NCI-H2029 (cell line): ENCODE results near the gene CD7.

ENCODE experiments used
- DNase-seq: peaks from one replicate; lab custom pipeline; 2025; lab: John Stamatoyannopoulos, UW

The CD7 gene

DNA sequence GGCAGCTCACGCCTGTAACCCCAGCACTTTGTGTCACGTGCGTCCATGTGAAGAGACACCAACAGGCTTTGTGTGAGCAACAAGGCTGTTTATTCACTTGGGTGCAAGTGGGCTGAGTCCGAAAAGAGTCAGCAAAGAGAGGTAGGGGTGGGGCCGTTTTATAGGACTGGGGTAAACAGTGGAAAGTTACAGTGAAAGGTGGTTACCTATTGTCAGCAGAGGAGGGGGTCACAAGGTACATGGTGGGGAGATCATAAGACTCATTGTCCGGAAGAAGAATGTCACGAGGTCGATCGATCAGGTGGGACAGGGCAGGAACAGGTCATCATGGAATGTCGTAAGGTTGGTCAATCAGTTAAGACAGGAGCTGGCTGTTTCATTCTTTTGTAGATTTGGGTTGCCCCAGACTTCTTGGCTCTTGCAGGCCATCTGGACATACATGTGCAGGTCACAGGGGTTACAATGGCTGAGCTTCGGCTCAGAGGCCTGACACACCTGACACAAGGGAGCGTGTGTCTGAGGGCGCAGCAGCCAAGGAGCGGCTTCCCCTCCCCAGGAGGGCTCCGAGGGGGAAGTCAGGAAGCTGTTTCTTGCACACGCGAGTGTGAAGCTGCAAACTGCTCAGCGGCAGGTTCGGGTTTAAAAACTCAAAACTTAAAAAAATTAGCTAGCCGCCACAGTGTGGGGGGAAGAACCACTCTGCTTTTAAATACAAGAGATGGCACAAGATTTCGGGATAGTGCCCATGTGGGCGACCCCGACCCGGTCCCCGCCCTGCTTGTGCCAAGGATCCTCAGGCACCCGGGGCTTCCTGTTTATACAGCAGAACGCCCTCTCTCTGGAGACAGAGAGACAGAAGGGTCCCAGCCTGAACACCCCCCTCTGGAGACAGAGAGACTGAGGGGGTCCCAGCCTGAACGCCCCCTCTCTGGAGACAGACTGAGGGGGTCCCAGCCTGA, 29.2 kb upstream of the CD7 start:
- no peak for DNase-seq

- DNase-seq: no peak
Observed at GRCh38 chr17:82345151-82345976, 28.0 kb upstream of the CD7 start.

GRCh38 chr17:82344175-82344907, 26.9 kb upstream of the CD7 start:
- no peak for DNase-seq

DNA sequence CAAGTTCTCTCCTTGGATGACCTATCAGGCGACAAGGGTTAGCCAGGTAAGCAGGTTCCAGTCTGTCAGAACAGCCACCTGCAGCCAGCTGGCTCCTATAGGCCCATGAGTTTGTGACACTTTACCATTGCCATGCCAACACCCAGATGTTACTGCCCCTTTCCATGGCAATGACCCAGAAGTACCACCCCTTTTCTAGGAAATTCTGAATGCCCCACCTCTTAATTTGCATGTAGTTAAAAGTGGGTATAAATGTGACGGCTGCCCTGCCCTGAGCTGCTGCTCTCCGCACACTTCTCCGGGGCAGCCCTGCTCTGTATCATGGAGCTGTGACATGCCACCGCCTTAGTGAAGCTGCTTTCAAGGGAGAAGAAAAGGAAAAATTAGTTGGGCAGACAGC, 26.2 kb upstream of the CD7 start:
- DNase-seq: no peak

GRCh38 chr17:82342361-82343079, 25.1 kb upstream of the CD7 start:
- DNase-seq: no peak

GRCh38 chr17:82339634-82340580, 22.5 kb upstream of the CD7 start:
- DNase-seq: no peak

GRCh38 chr17:82338858-82339633, 21.6 kb upstream of the CD7 start:
- no peak for DNase-seq

DNA sequence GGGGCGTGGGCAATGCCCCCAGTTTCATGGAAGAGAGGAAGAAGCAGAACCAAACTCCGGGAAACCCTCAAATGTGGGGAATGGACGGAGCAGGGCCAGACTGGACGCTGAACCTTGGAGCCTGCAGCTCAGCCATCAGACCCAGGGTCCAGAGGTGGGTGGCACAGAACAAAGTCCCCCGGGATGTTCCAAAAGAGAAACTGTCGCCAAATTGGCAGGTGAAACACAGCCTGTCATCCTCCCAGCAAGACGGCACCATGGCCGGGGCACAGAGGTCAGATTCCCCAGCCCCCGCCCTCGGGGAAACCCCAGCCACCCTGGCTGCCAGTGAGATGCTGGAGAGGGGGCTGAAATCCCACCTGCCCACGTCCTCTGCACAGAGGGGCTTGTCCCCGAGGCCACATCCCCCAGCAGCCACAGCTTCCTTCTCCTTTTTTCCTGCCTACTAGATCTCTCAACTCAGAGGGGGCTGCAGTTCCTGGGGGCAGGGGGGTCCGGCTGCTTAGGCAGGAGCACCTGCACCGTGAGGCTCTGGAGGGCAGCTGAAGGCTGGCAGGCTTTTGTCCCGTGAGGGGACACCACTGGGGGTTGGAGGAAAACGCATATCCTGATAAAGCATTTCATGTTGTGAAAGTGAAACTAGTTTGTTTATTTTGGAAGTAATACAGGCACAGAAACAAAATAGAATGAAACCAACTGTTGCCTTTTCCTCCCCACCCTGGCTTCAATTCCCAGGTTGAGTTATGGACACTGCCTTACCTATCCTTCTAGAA, 17.4 kb upstream of the CD7 start:
- peak; percentile 59 for DNase-seq

DNA sequence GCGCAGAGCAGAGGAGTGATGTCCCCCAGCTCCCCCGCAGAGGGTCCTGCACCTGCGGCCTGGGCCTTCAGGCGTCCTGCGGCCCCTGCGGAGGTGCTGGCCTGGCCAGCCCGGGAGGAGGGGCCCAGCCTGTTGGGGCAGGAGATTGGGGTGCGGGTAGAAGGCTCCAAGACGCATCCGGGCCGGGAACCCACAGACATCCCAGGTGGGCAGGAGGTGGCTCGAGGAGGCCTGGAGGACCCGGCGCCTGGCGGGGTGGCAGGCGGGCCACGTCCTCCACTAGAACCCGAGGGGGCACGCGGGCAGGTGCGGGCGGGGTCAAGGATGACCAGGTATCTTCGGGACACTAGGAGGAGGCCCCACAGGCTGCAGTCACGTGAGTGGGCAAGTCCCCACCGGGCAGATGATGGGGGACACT, 16.8 kb upstream of the CD7 start:
- no peak for DNase-seq

GRCh38 chr17:82333279-82334171, 16.1 kb upstream of the CD7 start, which contains the start of gene SECTM1:
TSS of gene SECTM1 (minus strand) at chr17:82333766. CDS start at chr17:82327240, 6,526 bp downstream.
- no peak for DNase-seq

GRCh38 chr17:82332669-82333278, 15.4 kb upstream of the CD7 start:
- no peak for DNase-seq

DNA sequence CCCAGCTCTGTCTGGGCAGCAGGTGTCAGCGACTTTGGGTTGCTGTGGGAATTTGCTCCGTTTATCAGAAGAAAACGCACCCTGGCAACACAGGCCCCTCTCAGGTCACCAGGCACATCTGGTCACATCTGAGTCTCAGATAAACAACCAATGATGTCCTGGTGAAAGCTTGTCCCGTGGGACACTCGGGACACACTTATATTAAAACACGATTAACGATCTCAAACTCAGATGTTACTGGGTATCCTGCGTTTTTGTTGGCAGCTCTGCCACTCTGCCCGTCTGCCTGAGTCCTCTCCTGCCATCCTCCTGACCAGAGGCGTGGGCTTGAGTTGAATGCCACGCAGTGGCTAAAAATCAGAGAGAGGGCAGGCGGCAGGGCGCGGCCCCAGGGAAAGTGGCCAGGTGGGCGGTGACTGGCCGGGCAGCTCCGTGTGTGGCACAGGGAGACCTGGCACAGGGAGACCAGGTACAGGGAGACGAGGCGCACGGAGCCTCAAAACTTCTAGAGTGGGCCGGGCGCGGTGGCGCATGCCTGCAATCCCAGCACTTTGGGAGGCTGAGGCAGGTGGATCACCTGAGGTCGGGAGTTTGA, 14.0 kb upstream of the CD7 start:
- no peak for DNase-seq

DNA sequence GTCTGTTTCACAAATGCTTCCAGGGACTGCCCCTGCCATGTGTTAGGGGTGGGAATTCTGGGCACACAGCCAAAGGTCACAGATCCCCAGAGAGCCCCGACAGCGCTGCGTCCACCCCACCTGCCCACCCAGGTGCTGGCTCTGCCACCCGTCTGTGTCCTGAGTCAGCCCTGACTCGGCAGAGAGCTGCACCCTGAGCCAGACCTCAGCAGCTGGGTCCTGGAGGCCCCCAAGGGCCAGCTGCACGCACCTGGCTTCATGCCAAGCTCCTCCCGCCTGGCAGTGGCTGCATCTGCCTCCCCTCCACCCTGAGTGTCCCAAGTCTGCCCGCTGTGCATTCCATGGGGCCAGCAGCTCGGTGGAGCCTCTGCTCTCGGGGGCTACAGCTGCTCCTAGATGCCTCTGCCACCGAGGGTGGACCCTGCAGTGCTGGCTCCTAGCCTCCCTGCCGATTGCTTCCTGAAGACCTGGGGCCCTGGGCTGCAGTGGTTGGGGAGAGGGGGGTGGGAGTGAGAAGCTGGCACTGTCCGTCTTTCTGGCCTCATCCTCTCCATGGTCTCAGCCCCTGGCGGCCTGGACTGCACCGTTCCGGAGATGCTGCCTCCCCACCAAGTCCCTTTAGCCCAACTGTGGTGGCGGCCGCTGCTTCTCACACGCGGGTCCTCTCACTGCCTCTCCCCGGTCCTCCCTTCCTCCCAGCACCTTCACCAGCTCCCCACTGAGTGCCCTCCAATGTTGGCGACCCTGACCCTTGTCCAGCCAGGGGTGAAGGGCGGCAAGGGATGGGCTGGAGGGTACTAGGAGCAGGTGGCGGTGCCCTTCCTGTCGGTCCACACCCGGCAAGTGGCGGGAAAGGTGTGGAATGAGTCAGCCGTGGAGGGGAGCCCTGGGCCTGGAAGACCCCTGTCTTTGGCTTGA, 13.2 kb upstream of the CD7 start:
- peak; percentile 66 for DNase-seq

DNA sequence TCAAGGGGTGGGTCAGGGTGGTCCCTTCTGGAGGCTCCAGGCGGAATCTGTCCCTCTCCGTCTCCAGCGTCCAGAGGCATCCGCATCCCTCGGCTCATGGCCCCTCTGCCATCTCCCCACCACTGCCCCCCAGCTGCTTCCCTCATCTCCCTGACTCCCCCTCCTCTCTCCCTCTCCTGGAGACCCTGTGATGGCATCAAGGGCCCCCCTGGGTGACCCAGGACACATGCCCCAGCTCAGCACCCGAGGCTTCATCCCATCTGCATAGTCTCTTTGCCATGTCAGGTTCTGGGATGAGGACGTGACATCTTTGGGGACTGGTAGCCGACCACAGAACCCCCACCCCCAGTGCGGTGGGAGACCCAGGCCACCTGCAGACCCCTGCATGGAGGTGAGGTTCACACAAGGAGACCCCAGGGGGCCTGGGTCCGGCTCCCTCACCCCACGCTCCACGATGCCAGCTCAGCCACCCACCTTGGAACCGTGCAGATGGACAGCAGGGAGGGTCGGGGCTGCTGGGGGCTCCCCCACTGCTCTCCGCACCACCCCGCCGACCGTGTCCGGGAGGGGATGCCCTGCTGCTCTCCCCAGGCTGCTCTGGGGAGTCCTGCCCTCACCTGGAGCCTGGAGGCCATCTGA, 12.4 kb upstream of the CD7 start:
- DNase-seq: no peak

DNA sequence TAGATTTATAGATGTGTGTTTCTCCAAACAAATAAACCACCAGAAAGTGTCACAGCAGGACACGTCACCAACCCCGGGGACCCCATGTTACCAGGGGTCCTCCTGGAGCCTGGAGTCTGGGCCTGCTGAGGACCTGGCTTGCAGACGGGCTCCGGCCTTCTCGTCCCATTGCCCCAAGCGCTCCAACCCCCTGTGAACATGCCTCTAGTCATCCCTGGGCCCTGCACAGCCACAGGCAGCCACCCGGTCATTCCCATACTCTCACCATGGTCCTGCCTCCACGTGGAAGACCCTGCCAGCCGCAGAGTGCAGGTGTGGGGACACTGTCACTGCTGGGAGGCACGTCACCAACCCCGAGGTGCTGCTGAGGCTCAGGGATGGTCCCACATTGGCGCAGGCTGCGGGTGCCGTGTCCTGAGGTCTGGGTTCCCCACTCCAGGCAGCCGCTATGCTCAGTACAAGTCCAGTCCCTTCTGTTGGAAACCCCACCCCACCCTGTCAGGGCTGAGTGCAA, 11.6 kb upstream of the CD7 start:
- no peak for DNase-seq
